SK-N-SH treated with all-trans-retinoic acid at 6 μM for 48 hours (cell line): ENCODE results near the gene C4orf51.

Experiments
- ATAC-seq: fragments of 200-7000 bp; cut with Tn5 transposase; 3 replicates; pipeline ENCODE4 v1.9.1; 2020; ENCODE audit warnings: mild to moderate bottlenecking, moderate library complexity
- ARNTL ChIP-seq: fragments of 450-650 bp; formaldehyde crosslinking; IDR thresholded peaks from 2 replicates; pipeline ENCODE4 v1.5.0; 2020; ENCODE audit warnings: low read depth, mild to moderate bottlenecking, moderate library complexity, borderline replicate concordance
- BACH2 ChIP-seq: fragments of 250-450 bp; sonication (Bioruptor Pico); IDR thresholded peaks from 2 replicates; pipeline ENCODE4 v1.9.0; 2021; ENCODE audit warnings: mild to moderate bottlenecking, borderline replicate concordance
- CREB5 ChIP-seq: fragments of 250-450 bp; sonication (Bioruptor Pico); IDR thresholded peaks from 2 replicates; pipeline ENCODE4 v1.5.1; 2020; ENCODE audit warnings: low read depth, mild to moderate bottlenecking, moderate library complexity
- CSRNP3 ChIP-seq: fragments of 250-450 bp; sonication (Bioruptor Pico); IDR thresholded peaks from 2 replicates; pipeline ENCODE4 v1.5.1; 2021; ENCODE audit warnings: mild to moderate bottlenecking, moderate library complexity
- GLIS3 ChIP-seq: fragments of 250-450 bp; sonication (Bioruptor Pico); IDR thresholded peaks from 2 replicates; pipeline ENCODE4 v1.5.0; 2020; ENCODE audit warnings: mild to moderate bottlenecking, moderate library complexity
- ISL1 ChIP-seq: fragments of 250-450 bp; sonication (Bioruptor Pico); IDR thresholded peaks from 2 replicates; pipeline ENCODE4 v2.1.2; 2022; ENCODE audit warnings: mild to moderate bottlenecking, moderate library complexity
- OSR1 ChIP-seq: fragments of 250-450 bp; sonication (Bioruptor Pico); IDR thresholded peaks from 2 replicates; pipeline ENCODE4 v1.8.0; 2022; ENCODE audit warnings: moderate library complexity, mild to moderate bottlenecking, inconsistent platforms
- PATZ1 ChIP-seq: fragments of 250-450 bp; sonication (Bioruptor Pico); IDR thresholded peaks from 2 replicates; pipeline ENCODE4 v1.8.0; 2020; ENCODE audit warnings: mild to moderate bottlenecking, moderate library complexity, borderline replicate concordance
- POU6F1 ChIP-seq: fragments of 250-450 bp; sonication (Bioruptor Pico); IDR thresholded peaks from 2 replicates; pipeline ENCODE4 v1.8.0; 2021; ENCODE audit warnings: low read depth, mild to moderate bottlenecking, moderate library complexity, borderline replicate concordance
- PPARA ChIP-seq: fragments of 250-450 bp; sonication (Bioruptor Pico); IDR thresholded peaks from 2 replicates; pipeline ENCODE4 v1.5.0; 2020; ENCODE audit warnings: mild to moderate bottlenecking, borderline replicate concordance
- RARB ChIP-seq: fragments of 250-450 bp; sonication (Bioruptor Pico); IDR thresholded peaks from 2 replicates; pipeline ENCODE4 v1.8.0; 2021; ENCODE audit warnings: mild to moderate bottlenecking, moderate library complexity
- SNAI2 ChIP-seq: fragments of 250-450 bp; sonication (Bioruptor Pico); IDR thresholded peaks from 2 replicates; pipeline ENCODE4 v1.5.0; 2020; ENCODE audit warnings: mild to moderate bottlenecking, moderate library complexity
- TCF4 ChIP-seq: fragments of 250-450 bp; sonication (Bioruptor Pico); IDR thresholded peaks from 2 replicates; pipeline ENCODE4 v1.8.0; 2021; ENCODE audit warnings: mild to moderate bottlenecking, moderate library complexity, borderline replicate concordance
- TOX ChIP-seq: fragments of 250-450 bp; sonication (Bioruptor Pico); IDR thresholded peaks from 2 replicates; pipeline ENCODE4 v1.8.0; 2021; ENCODE audit warnings: mild to moderate bottlenecking, moderate library complexity, borderline replicate concordance
- ZFP3 ChIP-seq: fragments of 250-450 bp; sonication (Bioruptor Pico); IDR thresholded peaks from 2 replicates; pipeline ENCODE4 v1.5.0; 2020; ENCODE audit warnings: mild to moderate bottlenecking, moderate library complexity
- ZFP30 ChIP-seq: fragments of 450-650 bp; formaldehyde crosslinking; IDR thresholded peaks from 2 replicates; pipeline ENCODE4 v1.5.0; 2022; ENCODE audit warnings: mild to moderate bottlenecking, moderate library complexity
- ZNF565 ChIP-seq: fragments of 450-650 bp; formaldehyde crosslinking; conservative IDR thresholded peaks from 2 replicates; pipeline ENCODE4 v1.5.0; 2020; ENCODE audit warnings: low read depth, mild to moderate bottlenecking, moderate library complexity
- ZNF70 ChIP-seq: fragments of 450-650 bp; formaldehyde crosslinking; IDR thresholded peaks from 2 replicates; pipeline ENCODE4 v1.5.0; 2020; ENCODE audit warnings: mild to moderate bottlenecking, moderate library complexity
- ZNF8 ChIP-seq: fragments of 450-650 bp; formaldehyde crosslinking; IDR thresholded peaks from 2 replicates; pipeline ENCODE4 v1.5.0; 2020; ENCODE audit warnings: mild to moderate bottlenecking, moderate library complexity

C4orf51 gene

GRCh38 chr4:145639186-145639698, 40.7 kb upstream of the C4orf51 start:
- TF ChIP-seq BACH2 (no peak), PPARA (CRISPR knock-in tag) (no peak), TCF4 (CRISPR knock-in tag) (no peak), SNAI2 (no peak), ZFP3 (CRISPR knock-in tag) (no peak), ZNF565 (CRISPR knock-in tag) (no peak), ZNF70 (CRISPR knock-in tag) (no peak), ARNTL (CRISPR knock-in tag) (no peak), PATZ1 (CRISPR knock-in tag) (no peak), ZFP30 (CRISPR knock-in tag) (no peak), ISL1 (CRISPR knock-in tag) (no peak)
- ATAC-seq: no peak

GRCh38 chr4:145640236-145640635, 39.7 kb upstream of the C4orf51 start:
- peak; percentile 65; the same call in 2 of the 3 replicates for ATAC-seq

- no peak for ATAC-seq
- TF ChIP-seq PATZ1 (CRISPR knock-in tag) (no peak), POU6F1 (CRISPR knock-in tag) (no peak), ZFP30 (CRISPR knock-in tag) (no peak), OSR1 (no peak), RARB (CRISPR knock-in tag) (no peak), ZNF8 (CRISPR knock-in tag) (no peak), ARNTL (CRISPR knock-in tag) (no peak), ZNF70 (CRISPR knock-in tag) (no peak), ZFP3 (CRISPR knock-in tag) (no peak)
Observed at GRCh38 chr4:145643295-145643694, 36.7 kb upstream of the C4orf51 start.

GRCh38 chr4:145644699-145645098, 35.2 kb upstream of the C4orf51 start:
- TF ChIP-seq GLIS3 (CRISPR knock-in tag): no peak
- TF ChIP-seq ZNF70 (CRISPR knock-in tag): no peak
- TF ChIP-seq ZNF565 (CRISPR knock-in tag): no peak
- TF ChIP-seq ZNF8 (CRISPR knock-in tag): no peak
- no peak for TF ChIP-seq CSRNP3 (CRISPR knock-in tag)
- no peak for TF ChIP-seq TOX (CRISPR knock-in tag)
- TF ChIP-seq ARNTL (CRISPR knock-in tag): no peak
- no peak for TF ChIP-seq CREB5 (CRISPR knock-in tag)
- TF ChIP-seq, all 23 proteins: peak for 0

More at GRCh38 chr4:145644699-145645098, 35.2 kb upstream of the C4orf51 start:
- ATAC-seq: no peak
